Activated naive CD8-positive, alpha-beta T cell treated with anti-CD3 and anti-CD28 coated beads, Interleukin-2, amount 10 ng/mL, durations not matched to agents 7 days and 5 days (primary cell): ENCODE data around the gene TGFB1. TPM values are rescaled to one million over a fixed set of nuclear protein-coding genes. Genes with fewer than 3 reads are reported as not detected.

Experiments
- total RNA-seq, 2 experiments: library from RNA; stranded (reverse); gene quantifications; one replicate each; pipeline ENCODE4 v1.2.3, GENCODE V29; 2021

TGFB1 gene
- total RNA-seq, 2 experiments from 2014 or later = 172 to 179 TPM

Other genes starting within 250 kb of the TGFB1 start
- not detected for gene CYP2F1, start 239.5 kb downstream of the TGFB1 start, total RNA-seq
- gene CYP2S1, start 160.7 kb downstream of the TGFB1 start, total RNA-seq = 1 to 10 TPM; 1.1 to 1.2 TPM
- gene AXL, start 134.7 kb downstream of the TGFB1 start, total RNA-seq = under 1 TPM; 0.11 to 0.17 TPM
- gene HNRNPUL1, start 89.5 kb downstream of the TGFB1 start, total RNA-seq = 100 to 1,000 TPM; 301 to 333 TPM
- gene CCDC97, start 43.8 kb downstream of the TGFB1 start, total RNA-seq = 10 to 100 TPM; 37.8 to 40.8 TPM
- 10 to 100 TPM; 11.5 to 13.0 TPM for gene B9D2, start 10.2 kb upstream of the TGFB1 start, total RNA-seq
- 10 to 100 TPM; 11.4 to 13.0 TPM for gene TMEM91, start 22.6 kb upstream of the TGFB1 start, total RNA-seq
- gene EXOSC5, start 43.4 kb upstream of the TGFB1 start, total RNA-seq = 10 to 100 TPM; 20.9 to 25.9 TPM
- 10 to 100 TPM; 23.8 to 26.9 TPM for gene BCKDHA, start 43.9 kb upstream of the TGFB1 start, total RNA-seq
- 1 to 10 TPM; 2.0 to 2.2 TPM for gene B3GNT8, start 73.5 kb upstream of the TGFB1 start, total RNA-seq
- 10 to 100 TPM; 41.3 to 42.6 TPM for gene DMAC2, start 86.0 kb upstream of the TGFB1 start, total RNA-seq
- gene ERICH4, start 89.2 kb upstream of the TGFB1 start, total RNA-seq = not detected
- gene CEACAM21, start 222.2 kb upstream of the TGFB1 start, total RNA-seq = 10 to 100 TPM; 75.4 to 75.5 TPM